K562 (cell line): ENCODE measurements around the gene ZER1. TPM values are rescaled to one million over a fixed set of nuclear protein-coding genes. Genes with fewer than 3 reads are reported as not detected.

Source experiments
- CBX3 ChIP-seq, 2 experiments: IDR thresholded peaks; 1 replicate in 1 of 2; 2 replicates in 1 of 2; pipeline ENCODE4 v1.6.1; 2012; ENCODE audit warnings: inconsistent platforms in 2 of 2, low read length in 2 of 2, borderline replicate concordance in 1 of 2, control low read depth in 1 of 2
- CXXC5 ChIP-seq: fragments of 250-450 bp; sonication (Bioruptor Pico); IDR thresholded peaks from 2 replicates; pipeline ENCODE4 v1.8.0; 2022; ENCODE audit warnings: inconsistent platforms, mild to moderate bottlenecking, moderate library complexity
- DACH1 ChIP-seq: fragments of 450-650 bp; IDR thresholded peaks from 2 replicates; pipeline ENCODE4 v1.6.1; 2018; ENCODE audit not compliant: partially characterized antibody
- DLX4 ChIP-seq: fragments of 250-450 bp; sonication (Bioruptor Pico); IDR thresholded peaks from 2 replicates; pipeline ENCODE4 v1.6.1; 2021; ENCODE audit warnings: mild to moderate bottlenecking
- FOXJ3 ChIP-seq: sonication (generic); formaldehyde crosslinking; IDR thresholded peaks from 2 replicates; pipeline ENCODE4 v1.4.0; 2020; ENCODE audit warnings: mild to moderate bottlenecking, missing genetic modification reagents
- GTF2A2 ChIP-seq: IDR thresholded peaks from 2 replicates; pipeline ENCODE4 v1.6.1; 2016; ENCODE audit warnings: mild to moderate bottlenecking, missing genetic modification characterization, missing compliant biosample characterization
- GTF2B ChIP-seq: IDR thresholded peaks from 2 replicates; pipeline ENCODE4 v1.6.1; 2011; ENCODE audit not compliant: insufficient read length; ENCODE audit errors: extremely low read depth
- KLF10 ChIP-seq: fragments of 250-450 bp; sonication (Bioruptor Pico); IDR thresholded peaks from 2 replicates; pipeline ENCODE4 v1.6.1; 2021; ENCODE audit warnings: matching md5 sums
- L3MBTL2 ChIP-seq: fragments of 450-650 bp; IDR thresholded peaks from 2 replicates; pipeline ENCODE4 v1.6.1; 2016; ENCODE audit warnings: mild to moderate bottlenecking, moderate library complexity
- MAFF ChIP-seq: IDR thresholded peaks from 2 replicates; pipeline ENCODE4 v1.6.1; 2012; ENCODE audit warnings: low read length, improper control_type of control experiment
- MEF2D ChIP-seq: conservative IDR thresholded peaks from 2 replicates; pipeline ENCODE4 v1.6.1; 2016; ENCODE audit warnings: low read depth, missing genetic modification characterization, missing compliant biosample characterization
- RB1 ChIP-seq: fragments of 450-650 bp; IDR thresholded peaks from 2 replicates; pipeline ENCODE4 v1.6.1; 2017; ENCODE audit warnings: low read depth, mild to moderate bottlenecking
- RBM39 ChIP-seq: fragments of 200-400 bp; formaldehyde crosslinking; optimal IDR thresholded peaks from 2 replicates; pipeline ENCODE3; 2018; ENCODE audit warnings: low read depth, low read length
- REST ChIP-seq, 2 experiments: fragments of 450-650 bp; formaldehyde crosslinking in 1 of 2; IDR thresholded peaks; 2 replicates each; pipeline versions ENCODE4 v1.4.0 to v1.6.1; 2014 to 2020; ENCODE audit warnings: mild to moderate bottlenecking in 2 of 2, borderline replicate concordance in 1 of 2, low read depth in 1 of 2
- U2AF2 ChIP-seq: fragments of 200-400 bp; formaldehyde crosslinking; optimal IDR thresholded peaks from 2 replicates; pipeline ENCODE3; 2017; ENCODE audit warnings: low read depth, mild to moderate bottlenecking, low read length
- XRCC3 ChIP-seq: fragments of 450-650 bp; IDR thresholded peaks from 2 replicates; pipeline ENCODE4 v1.6.1; 2017; ENCODE audit warnings: mild to moderate bottlenecking, moderate library complexity
- polyA plus RNA-seq, 8 experiments: library from polyadenylated mRNA; depleted of rRNA in 4 of 8; stranded (reverse) in 5 of 8; unstranded in 3 of 8; fragments of >200 nt; fragmentation: Nextera tagmentation in 2 of 8; fragmentation: Illumina TruSeq in 1 of 8; extraction: Ambion mirVana in 2 of 8; extraction: Trizol in 1 of 8; gene quantifications; 2 replicates each; pipeline versions ENCODE4 v1.2.1 to v1.2.3, GENCODE V29; 2011 to 2014; ENCODE audit warnings: inconsistent platforms in 1 of 8, missing spikeins in 1 of 8
- total RNA-seq, 7 experiments: library from RNA; depleted of rRNA in 6 of 7; stranded (reverse); fragments of >200 nt in 6 of 7; fragmentation: Illumina TruSeq in 2 of 7; extraction: Trizol in 2 of 7; gene quantifications; 2 replicates each; pipeline versions ENCODE4 v1.2.1 to v1.2.3, GENCODE V29; 2011 to 2021; ENCODE audit warnings: low replicate concordance in 1 of 7
- TF ChIP-seq, protein P1 (sequence below), 2 experiments: fragments of 450-650 bp; conservative IDR thresholded peaks; 2 replicates each; pipeline ENCODE4 v1.6.1; 2017; ENCODE audit warnings: mild to moderate bottlenecking in 2 of 2, moderate library complexity in 2 of 2

Gene ZER1
- total and polyA plus RNA-seq, 9 of the 15 experiments (the other 6 are each of a cell fraction or from before 2014, with no cell fraction given): 0.07 to 10.7 (median 6.2) TPM

GRCh38 chr9:128723866-128724743, 47.6 kb downstream of the ZER1 start, which contains the start of gene ZDHHC12 (continued):
- no peak for TF ChIP-seq REST (IDR thresholded peaks at IDR 0.05; ENCODE audit: borderline replicate concordance)
- 0 out of 2 replicates have a peak, but pooled peaks have one; percentile 57 for TF ChIP-seq REST (CRISPR knock-in tag; IDR thresholded peaks at IDR 0.05; ENCODE audit: low read depth)
- TF ChIP-seq CBX3 (IDR thresholded peaks at IDR 0.05; ENCODE audit: borderline replicate concordance in 1 of 2, low read length in 2 of 2): peak in 1 of 2 experiments; percentile 91; a peak in 2 of 3 replicates
- peak; percentile 50; the same call in 1 of the 2 replicates for TF ChIP-seq GTF2A2 (tag)
- TF ChIP-seq XRCC3: no peak
- TF ChIP-seq MAFF: no peak
- TF ChIP-seq GTF2B: no peak
- peak; percentile 71 for TF ChIP-seq L3MBTL2
- TF ChIP-seq DLX4: no peak
- no peak for TF ChIP-seq KLF10 (CRISPR knock-in tag)
- peak; percentile 38 for TF ChIP-seq RBM39
- TF ChIP-seq MEF2D: 0 out of 2 replicates have a peak, but pooled peaks have one; percentile 22
- peak; percentile 90 for TF ChIP-seq CXXC5 (CRISPR knock-in tag)
- TF ChIP-seq, protein P1, sequence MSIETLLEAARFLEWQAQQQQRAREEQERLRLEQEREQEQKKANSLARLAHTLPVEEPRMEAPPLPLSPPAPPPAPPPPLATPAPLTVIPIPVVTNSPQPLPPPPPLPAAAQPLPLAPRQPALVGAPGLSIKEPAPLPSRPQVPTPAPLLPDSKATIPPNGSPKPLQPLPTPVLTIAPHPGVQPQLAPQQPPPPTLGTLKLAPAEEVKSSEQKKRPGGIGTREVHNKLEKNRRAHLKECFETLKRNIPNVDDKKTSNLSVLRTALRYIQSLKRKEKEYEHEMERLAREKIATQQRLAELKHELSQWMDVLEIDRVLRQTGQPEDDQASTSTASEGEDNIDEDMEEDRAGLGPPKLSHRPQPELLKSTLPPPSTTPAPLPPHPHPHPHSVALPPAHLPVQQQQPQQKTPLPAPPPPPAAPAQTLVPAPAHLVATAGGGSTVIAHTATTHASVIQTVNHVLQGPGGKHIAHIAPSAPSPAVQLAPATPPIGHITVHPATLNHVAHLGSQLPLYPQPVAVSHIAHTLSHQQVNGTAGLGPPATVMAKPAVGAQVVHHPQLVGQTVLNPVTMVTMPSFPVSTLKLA (conservative IDR thresholded peaks at IDR 0.05): peak; percentile 49 to 62; a peak in 3 of 4 replicates
- TF ChIP-seq U2AF2: no peak
- TF ChIP-seq FOXJ3: no peak
- peak; percentile 71 for TF ChIP-seq RB1
- TF ChIP-seq DACH1: peak; percentile 48
